GM12865 (cell line): ENCODE data around the gene CHD2.

Experiments
- DNase-seq: peaks from one replicate; pipeline ENCODE4 v3.0.0; 2010; ENCODE audit warnings: low read depth
- H3K4me3 ChIP-seq: 2 replicates; pipeline ENCODE4 v1.5.1; 2011; ENCODE audit warnings: mild to moderate bottlenecking, low read depth, low read length, control low read depth
- CTCF ChIP-seq: IDR thresholded peaks from 2 replicates; pipeline ENCODE4 v1.5.1; 2011; ENCODE audit warnings: low read length, control low read depth, low read depth, inconsistent platforms; ENCODE audit not compliant: insufficient read depth; ENCODE audit errors: missing control alignments

The CHD2 gene

DNA sequence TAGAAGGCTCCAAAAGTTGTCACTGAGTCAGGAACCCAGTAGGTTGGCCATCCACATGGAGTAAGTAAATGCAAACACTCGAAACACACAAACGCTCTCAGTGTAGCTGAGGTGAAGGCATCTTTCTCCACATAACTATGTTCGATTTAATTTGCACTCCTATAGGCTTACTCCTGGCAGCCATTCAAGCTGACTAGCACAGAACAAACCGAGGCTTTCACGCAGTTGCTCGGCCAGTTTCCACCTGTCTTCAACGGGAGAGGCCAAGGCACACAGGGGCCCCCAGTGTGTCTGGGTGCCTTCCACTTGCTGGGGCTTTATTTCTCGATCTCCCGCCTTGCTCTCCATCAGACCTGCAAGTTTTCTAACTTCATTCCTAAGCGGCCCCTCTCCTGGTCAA is 170.0 kb downstream of the CHD2 start:
- no peak for DNase-seq
- H3K4me3 ChIP-seq = no peak overlapping the region
- TF ChIP-seq CTCF = no peak

- no peak for TF ChIP-seq CTCF
- no peak for DNase-seq
- H3K4me3 ChIP-seq = no peak overlapping the region
Measured at GRCh38 chr15:93070551-93071296, 170.6 kb downstream of the CHD2 start.

GRCh38 chr15:93071469-93071936 is 171.4 kb downstream of the CHD2 start:
- H3K4me3 ChIP-seq = no peak overlapping the region
- DNase-seq = no peak
- TF ChIP-seq CTCF = no peak

DNA sequence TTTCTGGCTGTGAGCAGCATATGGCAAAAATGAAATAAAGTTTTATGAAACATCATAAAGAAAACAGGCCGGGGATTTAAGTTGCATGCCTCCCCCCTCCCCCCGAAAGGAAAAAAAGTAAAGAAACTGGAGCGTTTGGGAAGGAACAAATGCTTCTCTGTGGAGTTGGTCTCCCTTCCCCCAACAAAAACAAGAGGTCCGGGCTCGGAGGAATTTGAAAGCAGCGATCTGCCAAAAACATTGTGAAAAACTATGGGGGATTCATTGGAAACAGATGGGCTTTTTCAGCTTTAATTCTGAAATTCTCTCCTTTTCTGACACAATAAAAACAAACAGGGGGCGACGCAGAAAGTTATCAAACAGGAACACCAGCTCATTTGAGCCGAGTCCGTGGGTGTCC is 171.9 kb downstream of the CHD2 start:
- no peak for DNase-seq
- TF ChIP-seq CTCF = no peak
- H3K4me3 ChIP-seq = no peak overlapping the region

- no peak for DNase-seq
Measured at GRCh38 chr15:93072411-93073394, 172.6 kb downstream of the CHD2 start.

GRCh38 chr15:93073465-93073952 is 173.4 kb downstream of the CHD2 start:
- no peak for TF ChIP-seq CTCF
- no peak for DNase-seq
- no peak overlapping the region for H3K4me3 ChIP-seq

More at GRCh38 chr15:93072411-93073394, 172.6 kb downstream of the CHD2 start:
- no peak for TF ChIP-seq CTCF
- no peak overlapping the region for H3K4me3 ChIP-seq
